Mesodermal cell (in vitro differentiated cells): ENCODE measurements around the gene MDM1.

Source experiments
- H3K27ac ChIP-seq: 2 replicates; pipeline ENCODE4 v1.7.0; 2013; ENCODE audit warnings: mild to moderate bottlenecking, low read depth, low read length, moderate library complexity; ENCODE audit not compliant: severe bottlenecking
- H3K36me3 ChIP-seq: 2 replicates; pipeline ENCODE4 v1.7.1; 2013; ENCODE audit warnings: mild to moderate bottlenecking, low read length, moderate library complexity; ENCODE audit not compliant: control insufficient read depth, insufficient read depth
- H3K4me1 ChIP-seq: one replicate; pipeline ENCODE4 v1.7.1; 2013; ENCODE audit warnings: mild to moderate bottlenecking, low read length; ENCODE audit not compliant: insufficient read depth, control insufficient read depth, poor library complexity, severe bottlenecking
- H3K4me3 ChIP-seq: 2 replicates; pipeline ENCODE4 v1.7.0; 2013; ENCODE audit warnings: low read length, control low read depth, mild to moderate bottlenecking; ENCODE audit not compliant: insufficient read depth, poor library complexity, severe bottlenecking; ENCODE audit errors: extremely low read depth
- H3K9me3 ChIP-seq: 2 replicates; pipeline ENCODE4 v1.7.1; 2013; ENCODE audit warnings: mild to moderate bottlenecking, low read length, moderate library complexity; ENCODE audit not compliant: control insufficient read depth
- WGBS, 2 experiments: methylation state at CpG; one replicate each; pipeline ENCODE4 v1.1.5; 2013; ENCODE audit warnings: missing lambda C conversion rate in 2 of 2; ENCODE audit not compliant: insufficient coverage in 2 of 2; 5-methylcytosine and 5-hydroxymethylcytosine counted together

Gene MDM1

GRCh38 chr12:68336889-68337303 is 4.7 kb upstream of the MDM1 start:
- H3K36me3 ChIP-seq, result no peaks in the 10 kb centered on the region
- no peak overlapping the region for H3K27ac ChIP-seq
- no peaks in the 10 kb centered on the region for H3K9me3 ChIP-seq
- H3K4me1 ChIP-seq, result no peaks in the 10 kb centered on the region
- WGBS, 2 experiments, result 64 to 72% methylated on average over 1 to 2 of the region's 4 CpGs
- H3K4me3 ChIP-seq, result no peak overlapping the region

GRCh38 chr12:68335462-68335861 is 3.3 kb upstream of the MDM1 start:
- peaks cover 2% of the 10 kb centered on the region for H3K36me3 ChIP-seq
- 100% methylated on average over 1 of the region's 3 CpGs; no CpG with 5 or more reads in 1 of the 2 experiments for WGBS, 2 experiments
- no peaks in the 10 kb centered on the region for H3K9me3 ChIP-seq
- H3K4me3 ChIP-seq, result no peak overlapping the region
- no peak overlapping the region for H3K27ac ChIP-seq
- no peaks in the 10 kb centered on the region for H3K4me1 ChIP-seq

GRCh38 chr12:68334132-68334531 is 2.0 kb upstream of the MDM1 start:
- H3K27ac ChIP-seq, result no peak overlapping the region
- H3K9me3 ChIP-seq, result no peaks in the 10 kb centered on the region
- H3K4me1 ChIP-seq, result no peaks in the 10 kb centered on the region
- WGBS, 2 experiments, result 72 to 75% methylated on average over 4 of the region's 4 CpGs
- H3K4me3 ChIP-seq, result no peak overlapping the region
- H3K36me3 ChIP-seq, result peaks cover 6% of the 10 kb centered on the region

GRCh38 chr12:68332728-68333630 is 817 bp upstream of the MDM1 start:
- 41 to 52% methylated on average over 10 to 13 of the region's 18 CpGs for WGBS, 2 experiments
- H3K9me3 ChIP-seq, result no peaks in the 10 kb centered on the region
- no peak overlapping the region for H3K27ac ChIP-seq

GRCh38 chr12:68331500-68331868 is 678 bp downstream of the MDM1 start:
- 62 to 73% methylated on average over 4 to 5 of the region's 9 CpGs for WGBS, 2 experiments
- peaks cover 9% of the 10 kb centered on the region for H3K36me3 ChIP-seq
- peak overlapping the region; percentile 72 for H3K4me3 ChIP-seq
- H3K27ac ChIP-seq, result no peak overlapping the region
- H3K4me1 ChIP-seq, result no peaks in the 10 kb centered on the region
- H3K9me3 ChIP-seq, result no peaks in the 10 kb centered on the region

More at GRCh38 chr12:68332728-68333630, 817 bp upstream of the MDM1 start:
- peaks cover 8% of the 10 kb centered on the region for H3K36me3 ChIP-seq
- no peaks in the 10 kb centered on the region for H3K4me1 ChIP-seq
- peak overlapping the region; percentile 72 for H3K4me3 ChIP-seq

DNA sequence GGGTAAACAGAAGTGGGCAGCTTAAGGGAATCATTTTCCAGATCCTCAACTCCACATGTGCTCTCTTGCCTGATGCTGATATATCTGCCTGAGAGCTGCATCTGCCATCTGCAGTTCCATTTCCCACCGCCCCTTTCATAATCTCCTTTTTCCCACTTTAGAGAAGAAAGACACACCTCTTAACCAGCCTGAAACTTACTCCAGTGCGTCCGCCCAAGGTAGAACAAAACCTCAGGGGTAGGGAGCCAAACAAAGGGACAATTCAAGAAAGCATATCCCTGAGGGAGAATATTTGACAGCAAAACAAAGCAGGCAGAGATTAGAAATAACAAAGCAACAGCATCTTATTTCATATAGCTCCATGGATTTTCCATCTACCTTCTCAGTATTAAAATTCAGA is 4.3 kb downstream of the MDM1 start:
- Histone ChIP-seq H3K27ac (no peak overlapping the region), H3K4me3 (no peak overlapping the region), H3K36me3 (peaks cover 13% of the 10 kb centered on the region), H3K9me3 (no peaks in the 10 kb centered on the region), H3K4me1 (no peaks in the 10 kb centered on the region)
- WGBS, 2 experiments, result 90 to 100% methylated on average over 1 to 2 of the region's 3 CpGs

- Histone ChIP-seq H3K36me3 (peaks cover 16% of the 10 kb centered on the region), H3K27ac (no peak overlapping the region)
- 100% methylated on average over 1 of the region's 3 CpGs; no CpG with 5 or more reads in 1 of the 2 experiments for WGBS, 2 experiments
Measured at GRCh38 chr12:68326716-68327115, 5.4 kb downstream of the MDM1 start.

GRCh38 chr12:68325966-68326365 is 6.2 kb downstream of the MDM1 start:
- no peaks in the 10 kb centered on the region for H3K9me3 ChIP-seq
- H3K4me1 ChIP-seq, result no peaks in the 10 kb centered on the region
- WGBS, 2 experiments, result no CpG with 5 or more reads among the region's 1 CpG
- no peak overlapping the region for H3K4me3 ChIP-seq
- no peak overlapping the region for H3K27ac ChIP-seq
- H3K36me3 ChIP-seq, result peaks cover 16% of the 10 kb centered on the region

More at GRCh38 chr12:68326716-68327115, 5.4 kb downstream of the MDM1 start:
- Histone ChIP-seq H3K9me3 (no peaks in the 10 kb centered on the region), H3K4me1 (no peaks in the 10 kb centered on the region), H3K4me3 (no peak overlapping the region)

GRCh38 chr12:68324531-68324930 is 7.6 kb downstream of the MDM1 start:
- WGBS, 2 experiments, result 85 to 96% methylated on average over 2 to 3 of the region's 3 CpGs
- no peaks in the 10 kb centered on the region for H3K9me3 ChIP-seq
- H3K27ac ChIP-seq, result no peak overlapping the region
- no peaks in the 10 kb centered on the region for H3K4me1 ChIP-seq
- no peak overlapping the region for H3K4me3 ChIP-seq
- peaks cover 10% of the 10 kb centered on the region for H3K36me3 ChIP-seq

- WGBS, 2 experiments, result no CpG with 5 or more reads among the region's 2 CpGs
- no peaks in the 10 kb centered on the region for H3K4me1 ChIP-seq
- peaks cover 7% of the 10 kb centered on the region for H3K36me3 ChIP-seq
- no peaks in the 10 kb centered on the region for H3K9me3 ChIP-seq
- H3K4me3 ChIP-seq, result no peak overlapping the region
- H3K27ac ChIP-seq, result no peak overlapping the region
Measured at GRCh38 chr12:68321140-68321539, 11.0 kb downstream of the MDM1 start.

GRCh38 chr12:68319988-68320623 is 12.1 kb downstream of the MDM1 start:
- H3K36me3 ChIP-seq, result peaks cover 3% of the 10 kb centered on the region
- H3K4me1 ChIP-seq, result no peaks in the 10 kb centered on the region
- H3K27ac ChIP-seq, result peak overlapping the region; percentile 79
- H3K9me3 ChIP-seq, result no peaks in the 10 kb centered on the region
- 88% methylated on average over 8 to 9 of the region's 11 CpGs for WGBS, 2 experiments
- H3K4me3 ChIP-seq, result no peak overlapping the region
